SU-DHL-6 (cell line): ENCODE data around the gene EN1.

Source experiments
- EZH2phosphoT487 ChIP-seq: fragments of 200-600 bp; sonication (generic), shearing (Covaris generic); conservative IDR thresholded peaks from 2 replicates; pipeline ENCODE4 v1.6.1; 2018; ENCODE audit warnings: mild to moderate bottlenecking, antibody characterized with exemption, low read length, moderate library complexity, mixed read lengths
- TF ChIP-seq, protein P1 (sequence below): fragments of 200-600 bp; sonication (generic); IDR thresholded peaks from one replicate; pipeline ENCODE4 v1.5.1; 2017; ENCODE audit warnings: antibody characterized with exemption, mild to moderate bottlenecking, low read length, moderate library complexity; ENCODE audit not compliant: insufficient read depth, poor library complexity, severe bottlenecking

DNA sequence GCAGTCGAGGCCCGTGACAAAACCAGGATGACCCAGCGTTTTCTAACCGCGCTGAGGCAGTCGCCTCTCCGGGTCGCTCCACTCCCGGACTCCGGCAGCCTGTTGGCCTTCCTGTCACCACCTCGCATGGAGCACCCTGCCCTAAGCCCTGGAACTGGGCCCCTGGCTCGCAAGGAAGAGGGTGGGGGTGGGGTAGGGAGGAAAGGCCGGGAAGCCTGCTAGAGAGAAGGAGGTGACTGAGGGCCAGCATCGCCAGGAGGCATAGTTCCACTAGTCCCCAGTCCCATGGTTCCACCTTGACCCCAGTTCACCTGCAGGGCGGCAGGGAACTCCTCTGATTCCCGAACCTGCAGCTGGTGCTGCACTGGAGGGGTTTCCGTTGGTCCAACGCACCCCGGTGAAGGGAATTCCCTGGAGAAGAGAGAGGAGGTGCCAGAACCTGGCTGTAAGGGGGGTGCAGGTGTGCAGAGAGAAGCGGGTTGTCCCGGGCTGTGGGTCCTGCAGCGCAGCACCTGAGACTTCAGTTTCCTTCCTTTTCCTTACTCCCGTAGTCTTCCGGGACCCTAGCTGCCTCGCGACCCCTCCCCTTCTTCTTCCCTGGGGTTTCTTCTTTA is 11.8 kb upstream of the EN1 start:
- TF ChIP-seq, protein P1, sequence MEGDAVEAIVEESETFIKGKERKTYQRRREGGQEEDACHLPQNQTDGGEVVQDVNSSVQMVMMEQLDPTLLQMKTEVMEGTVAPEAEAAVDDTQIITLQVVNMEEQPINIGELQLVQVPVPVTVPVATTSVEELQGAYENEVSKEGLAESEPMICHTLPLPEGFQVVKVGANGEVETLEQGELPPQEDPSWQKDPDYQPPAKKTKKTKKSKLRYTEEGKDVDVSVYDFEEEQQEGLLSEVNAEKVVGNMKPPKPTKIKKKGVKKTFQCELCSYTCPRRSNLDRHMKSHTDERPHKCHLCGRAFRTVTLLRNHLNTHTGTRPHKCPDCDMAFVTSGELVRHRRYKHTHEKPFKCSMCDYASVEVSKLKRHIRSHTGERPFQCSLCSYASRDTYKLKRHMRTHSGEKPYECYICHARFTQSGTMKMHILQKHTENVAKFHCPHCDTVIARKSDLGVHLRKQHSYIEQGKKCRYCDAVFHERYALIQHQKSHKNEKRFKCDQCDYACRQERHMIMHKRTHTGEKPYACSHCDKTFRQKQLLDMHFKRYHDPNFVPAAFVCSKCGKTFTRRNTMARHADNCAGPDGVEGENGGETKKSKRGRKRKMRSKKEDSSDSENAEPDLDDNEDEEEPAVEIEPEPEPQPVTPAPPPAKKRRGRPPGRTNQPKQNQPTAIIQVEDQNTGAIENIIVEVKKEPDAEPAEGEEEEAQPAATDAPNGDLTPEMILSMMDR, result no peak
- no peak for TF ChIP-seq EZH2phosphoT487
